NCI-H1417 (cell line): ENCODE data around the gene AKAP13.

Source experiments
- DNase-seq, 3 experiments: peaks; one replicate each; lab custom pipeline; 2025; lab: John Stamatoyannopoulos, UW

AKAP13 gene

DNA sequence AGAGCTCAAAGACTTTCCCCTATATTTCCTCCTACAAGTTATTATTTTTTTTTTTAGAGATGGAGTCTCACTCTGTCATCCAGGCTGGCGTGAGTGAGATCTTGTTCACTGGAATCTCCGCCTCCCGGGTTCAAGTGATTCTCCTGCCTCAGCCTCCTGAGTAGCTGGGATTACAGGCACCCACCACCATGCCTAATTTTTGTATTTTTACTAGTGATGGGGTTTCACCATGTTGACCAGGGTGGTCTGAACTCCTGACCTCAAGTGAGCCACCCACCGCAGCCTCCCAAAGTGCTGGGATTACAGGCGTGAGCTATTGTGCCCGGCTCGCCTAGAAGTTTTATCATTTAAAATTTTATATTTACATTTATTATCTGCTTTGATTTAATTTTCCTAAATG, 5.9 kb downstream of the AKAP13 start:
- no peak for DNase-seq

GRCh38 chr15:85388566-85389305, 8.3 kb downstream of the AKAP13 start:
- no peak for DNase-seq

- no peak for DNase-seq
These were observed 8.9 kb downstream of the AKAP13 start for GRCh38 chr15:85389306-85389650.

GRCh38 chr15:85389772-85390171, 9.4 kb downstream of the AKAP13 start:
- no peak for DNase-seq

DNA sequence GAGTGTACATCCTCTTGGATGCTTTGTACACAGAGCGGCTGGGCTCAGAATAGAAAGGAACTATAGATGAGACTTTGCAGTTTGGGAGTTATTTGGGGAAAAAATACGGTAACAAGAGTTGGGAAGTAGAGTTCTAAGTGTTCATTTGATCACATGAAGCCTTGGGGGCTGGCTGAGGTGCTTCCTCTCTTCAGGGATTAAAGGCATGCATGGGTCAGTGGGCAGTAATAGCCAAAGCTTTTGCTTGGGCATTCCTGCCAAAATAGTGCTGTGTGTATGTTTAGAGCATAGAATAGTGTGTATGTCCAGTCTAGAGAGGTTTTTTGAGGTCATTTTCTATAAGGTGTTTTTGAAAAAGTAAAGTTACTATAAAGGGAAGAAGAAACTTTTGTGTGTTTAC, 12.8 kb downstream of the AKAP13 start:
- DNase-seq = no peak

DNA sequence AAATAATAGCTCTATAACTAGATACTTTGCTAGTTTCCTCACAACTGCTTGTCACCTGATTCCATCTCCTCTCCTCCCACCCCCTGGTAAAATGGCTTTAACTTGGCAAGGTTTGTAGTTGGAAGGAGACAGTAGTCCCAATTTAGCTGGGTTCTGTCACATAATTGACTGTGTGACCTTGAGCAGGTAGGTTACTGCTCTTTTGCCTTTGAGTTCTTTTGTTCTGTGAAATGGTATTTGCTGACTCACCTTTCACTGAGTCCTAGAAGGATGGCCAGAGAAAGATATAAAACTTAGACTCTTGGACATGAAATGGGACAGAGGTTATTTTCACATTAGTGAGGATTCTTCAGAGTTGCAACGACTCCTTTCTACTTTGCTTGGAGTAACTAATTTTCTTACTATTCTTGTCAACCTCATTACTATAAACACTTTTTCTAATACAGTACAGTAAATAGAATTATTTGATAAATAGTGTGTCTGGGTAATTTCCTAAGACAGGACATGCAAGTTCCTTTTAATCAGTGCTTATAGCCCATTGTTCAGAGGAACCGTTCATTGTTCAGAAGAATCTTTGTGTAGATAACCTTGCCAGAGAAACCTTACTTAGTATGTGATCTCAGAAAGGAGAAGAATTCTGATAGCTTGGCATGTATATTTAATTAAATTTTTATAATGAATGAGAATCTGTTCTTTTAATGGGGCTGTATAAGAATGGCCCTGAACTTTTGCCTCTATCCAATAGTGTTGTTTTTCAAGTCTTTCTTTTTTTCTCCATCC, 14.3 kb downstream of the AKAP13 start:
- no peak for DNase-seq

GRCh38 chr15:85396554-85396953, 16.2 kb downstream of the AKAP13 start:
- no peak for DNase-seq

DNA sequence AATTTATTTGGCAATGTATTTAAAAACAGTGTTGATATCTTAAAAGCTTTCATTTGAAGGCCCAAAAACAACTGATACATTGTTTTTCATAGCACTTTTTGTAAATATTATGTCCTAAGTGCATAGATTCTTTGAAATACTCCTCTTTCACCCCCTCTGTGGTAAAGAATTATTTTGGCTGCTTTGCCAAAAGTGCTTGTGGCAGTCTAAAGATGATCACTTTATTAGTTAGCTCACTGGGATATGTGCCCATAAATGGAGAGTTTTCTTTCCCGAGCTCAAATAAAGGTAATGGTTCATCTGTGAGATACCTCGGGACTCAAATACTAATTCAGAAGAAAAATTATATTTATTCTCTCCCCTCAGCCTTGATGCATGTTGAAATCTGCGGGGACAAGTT, 16.7 kb downstream of the AKAP13 start:
- no peak for DNase-seq

DNA sequence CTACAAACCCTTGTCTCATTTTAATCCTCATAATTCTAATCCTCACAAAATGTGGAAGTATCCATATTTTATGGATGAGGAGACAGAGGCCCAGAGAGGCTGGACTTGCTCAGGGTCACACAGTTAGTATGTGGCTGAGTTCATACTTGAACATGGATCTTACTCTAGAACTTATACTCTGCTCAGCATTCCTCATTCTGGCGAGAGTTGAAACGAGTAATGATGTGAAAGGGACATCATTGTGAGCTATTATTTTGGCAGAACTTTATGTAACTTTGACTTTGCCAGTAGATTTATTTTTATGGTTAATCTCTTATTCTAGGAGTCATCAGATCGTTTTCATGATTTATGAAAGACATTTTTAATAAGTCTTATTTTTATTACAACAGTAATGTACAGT, 17.5 kb downstream of the AKAP13 start:
- DNase-seq = no peak

GRCh38 chr15:85398822-85399221, 18.4 kb downstream of the AKAP13 start:
- no peak for DNase-seq

DNA sequence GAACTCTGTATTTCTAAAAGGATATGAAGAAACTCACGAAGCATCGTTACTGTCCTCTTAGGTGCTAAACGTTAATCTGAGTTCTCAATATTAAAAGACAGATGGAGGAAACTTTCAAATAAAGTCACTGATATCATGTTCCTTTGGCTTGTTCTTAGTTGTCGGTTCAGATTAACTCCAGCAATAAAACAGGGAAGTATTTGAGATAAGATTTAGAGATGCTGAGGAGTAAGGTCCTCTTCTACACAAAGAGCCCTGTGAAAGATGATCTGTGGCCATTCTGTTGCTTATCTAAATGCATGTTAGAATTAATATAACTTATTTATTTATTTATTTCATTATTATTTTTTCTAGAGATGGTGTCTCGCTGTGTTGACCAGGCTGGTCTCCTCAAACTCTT, 19.2 kb downstream of the AKAP13 start:
- no peak for DNase-seq

DNA sequence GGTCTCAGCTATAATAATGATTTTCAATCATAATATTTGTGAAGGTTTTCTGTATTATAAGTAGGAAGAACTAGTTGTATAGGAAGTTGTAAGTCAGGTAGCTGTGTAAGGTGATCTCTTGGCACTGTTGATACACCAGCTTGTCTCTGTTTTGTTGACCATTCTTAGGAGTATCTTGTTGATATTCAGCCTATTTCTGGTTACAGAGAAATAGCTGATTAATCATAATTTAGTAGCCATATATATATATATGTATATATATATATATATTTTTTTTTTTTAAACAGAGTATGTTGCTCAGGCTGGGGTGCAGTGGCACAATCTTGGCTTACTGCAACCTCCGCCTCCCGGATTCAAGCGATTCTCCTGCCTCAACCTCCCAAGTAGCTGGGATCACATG, 20.2 kb downstream of the AKAP13 start:
- DNase-seq = no peak

DNA sequence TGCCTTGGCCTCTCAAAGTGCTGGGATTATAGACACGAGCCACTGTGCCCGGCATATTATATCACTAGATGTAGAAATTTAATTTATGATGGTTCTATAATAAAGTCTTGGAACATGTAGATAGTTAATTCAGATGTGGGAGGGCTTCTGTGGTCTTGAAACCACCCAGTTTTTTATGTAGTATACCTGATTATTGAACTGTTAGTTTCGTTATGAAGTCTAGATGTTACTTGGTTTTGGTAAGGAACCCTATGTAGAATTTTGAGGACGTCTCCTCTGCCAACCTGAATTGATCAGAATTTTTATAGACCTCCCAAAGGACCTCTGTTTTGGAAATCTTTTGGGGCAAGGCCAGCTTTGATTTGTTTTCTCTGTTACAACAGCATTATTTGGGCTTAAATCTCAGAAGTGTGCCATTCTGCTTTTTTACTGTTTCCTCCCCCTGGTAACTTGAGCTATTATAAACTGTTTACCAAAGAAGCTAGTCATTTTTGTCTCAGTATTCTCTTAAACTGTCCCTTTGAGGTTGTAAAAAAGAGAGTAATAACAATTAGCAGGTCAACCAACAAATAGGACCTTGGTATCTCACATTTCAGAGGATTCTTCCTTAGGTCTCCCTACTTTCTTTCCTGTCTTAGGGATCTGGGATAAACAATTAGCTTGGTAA, 20.8 kb downstream of the AKAP13 start:
- no peak for DNase-seq

DNA sequence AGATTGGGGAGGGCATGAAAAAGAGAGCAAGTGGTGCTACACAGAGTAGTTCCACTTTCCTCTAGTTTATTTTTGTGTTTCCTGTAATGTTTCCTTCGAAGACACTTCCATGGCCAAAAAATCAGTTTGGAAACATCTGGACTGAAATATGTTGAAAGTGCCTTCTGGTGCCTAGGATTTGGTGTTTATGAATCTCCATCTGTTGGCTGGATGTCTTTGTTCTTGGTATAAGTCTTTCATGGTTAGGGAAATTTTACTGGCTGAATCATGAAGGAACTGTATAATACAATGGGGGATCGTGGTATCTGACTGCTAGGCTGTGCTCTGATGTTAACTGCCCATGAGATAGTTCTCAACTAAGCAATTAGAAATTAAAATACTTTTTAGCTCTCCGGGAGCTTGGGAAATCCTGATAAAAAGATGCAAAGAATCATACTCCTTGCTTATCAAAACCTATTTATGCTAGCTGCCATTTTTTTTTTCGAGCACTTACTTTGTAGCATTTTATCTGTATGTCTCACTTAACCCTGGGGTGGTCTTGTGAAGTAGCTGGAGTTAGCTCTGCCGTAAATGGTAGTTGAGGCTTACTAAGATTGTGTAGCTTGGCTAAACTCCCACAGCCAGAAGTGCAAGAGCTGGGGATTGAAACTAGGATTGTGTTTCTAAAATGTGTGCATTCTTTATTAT, 21.9 kb downstream of the AKAP13 start:
- no peak for DNase-seq

- DNase-seq = no peak
These were observed 23.3 kb downstream of the AKAP13 start for GRCh38 chr15:85403745-85404144.

DNA sequence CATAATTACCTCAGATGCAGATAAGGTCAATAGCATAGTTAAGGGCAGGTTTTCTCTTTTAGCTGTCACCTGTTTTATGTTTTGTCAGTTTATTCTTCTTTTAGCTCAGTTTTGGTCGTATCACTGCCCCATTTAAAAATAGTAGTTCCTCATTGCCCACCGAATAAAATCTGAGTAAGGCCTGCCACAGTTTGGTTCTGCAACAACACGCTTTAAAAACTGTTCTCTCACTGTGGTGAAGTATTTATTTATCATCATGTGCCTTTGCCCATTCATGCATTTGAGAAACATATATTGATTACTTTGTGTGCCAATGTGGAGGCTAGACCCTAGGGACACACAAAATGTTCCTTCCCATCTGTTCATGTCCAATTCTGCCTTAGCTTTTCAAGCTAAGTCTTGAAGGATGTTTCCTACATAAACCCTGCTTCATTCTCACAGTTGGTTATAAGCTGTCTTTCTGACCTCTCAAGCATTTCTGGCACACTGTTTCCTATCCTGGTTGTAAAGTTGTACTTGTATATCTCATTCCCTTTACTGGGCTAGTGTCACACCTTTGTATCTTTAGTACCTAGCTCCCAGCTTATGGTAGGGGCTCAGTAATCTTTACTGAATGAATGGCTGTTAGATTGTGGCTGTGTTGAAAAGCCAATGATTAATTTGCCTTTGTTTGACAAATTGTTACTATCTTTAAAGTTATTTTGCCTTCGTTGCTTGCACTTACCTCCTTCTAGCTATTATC, 23.9 kb downstream of the AKAP13 start:
- no peak for DNase-seq

GRCh38 chr15:85404918-85405866, 24.8 kb downstream of the AKAP13 start:
- no peak for DNase-seq

DNA sequence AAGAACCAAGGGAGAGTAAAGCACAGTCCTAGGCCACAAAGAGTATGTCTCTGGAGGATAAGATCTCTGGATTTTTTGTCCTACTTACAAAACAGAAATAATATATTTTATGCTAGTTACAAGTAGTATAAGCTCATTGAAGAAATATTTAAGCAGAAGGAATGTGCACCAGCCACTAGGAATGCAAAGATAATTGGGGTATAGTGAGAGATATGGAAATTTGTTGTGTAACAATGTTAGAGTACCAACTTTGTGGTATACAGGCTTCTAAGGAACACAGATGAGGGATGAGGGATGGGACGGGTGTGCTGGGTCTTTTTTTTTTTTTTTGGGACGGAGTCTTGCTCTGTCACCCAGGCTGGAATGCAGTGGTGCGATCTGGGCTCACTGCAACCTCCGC, 26.5 kb downstream of the AKAP13 start:
- DNase-seq = no peak

- DNase-seq = peak in 1 of 3 experiments; percentile 8
These were observed 27.2 kb downstream of the AKAP13 start for GRCh38 chr15:85407421-85408269.

DNA sequence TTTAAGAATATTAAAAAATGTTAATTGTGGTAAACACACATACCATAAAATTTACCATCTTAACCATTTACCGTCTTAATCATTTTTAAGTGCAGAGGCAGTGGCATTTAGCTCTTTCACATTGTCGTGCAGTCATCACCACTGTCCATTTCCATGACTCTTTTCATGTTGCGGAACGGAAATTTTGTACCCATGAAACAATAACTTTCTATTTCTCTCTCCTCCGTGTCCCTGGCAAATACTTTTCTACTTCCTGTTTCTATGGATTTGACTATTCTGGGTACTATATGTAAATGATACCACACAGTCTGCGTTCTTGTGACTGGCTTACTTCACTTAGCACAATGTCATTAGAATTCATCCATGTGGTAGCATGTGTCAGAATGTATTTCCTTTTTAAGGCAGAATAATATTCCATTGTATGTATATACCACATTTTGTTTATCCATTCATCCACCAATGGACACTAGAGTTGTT, 27.9 kb downstream of the AKAP13 start:
- no peak for DNase-seq
